Vagina (tissue), 2 donors: ENCODE results near the gene SMAP1.

Experiments
- POLR2A ChIP-seq, 2 donors: fragments of 450-650 bp; IDR thresholded peaks; one replicate each; pipeline ENCODE4 v1.6.1; 2017; ENCODE audit warnings: antibody characterized with exemption in 2 of 2, mild to moderate bottlenecking in 2 of 2, moderate library complexity in 2 of 2
- POLR2AphosphoS5 ChIP-seq, 2 donors: sonication (generic); formaldehyde crosslinking; IDR thresholded peaks; one replicate each; pipeline ENCODE4 v1.9.0; 2017; ENCODE audit warnings: antibody characterized with exemption in 2 of 2, mild to moderate bottlenecking in 2 of 2, low read depth in 1 of 2; ENCODE audit not compliant: insufficient read depth in 1 of 2
- TF ChIP-seq, protein P1 (sequence below), 3 experiments: fragments of 450-650 bp in 2 of 3; fragments of 200-600 bp in 1 of 3; sonication (generic) in 1 of 3; IDR thresholded peaks; one replicate each; pipeline ENCODE4 v1.5.1; 2017 to 2019; ENCODE audit warnings: antibody characterized with exemption in 3 of 3, mild to moderate bottlenecking in 2 of 3, moderate library complexity in 2 of 3

DNA sequence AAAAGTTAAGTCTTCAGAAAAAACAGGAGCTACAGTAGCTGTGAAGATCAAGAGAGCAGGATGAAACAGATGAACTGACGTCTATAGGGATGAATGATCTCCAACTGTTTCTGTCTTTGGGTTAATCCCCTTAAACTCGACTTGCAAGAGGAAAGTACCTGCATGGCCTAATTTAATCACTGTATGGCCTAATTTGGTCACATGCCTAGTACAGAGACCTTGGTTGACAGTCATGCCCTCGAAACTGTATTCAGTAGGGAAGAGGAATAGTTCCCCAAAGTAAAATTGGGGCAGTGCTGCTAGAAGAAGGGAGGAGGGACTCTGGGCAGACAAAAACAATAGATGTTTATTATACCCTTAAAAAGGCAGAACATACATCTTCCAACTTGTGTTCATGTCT, 10.0 kb upstream of the SMAP1 start:
- TF ChIP-seq, protein P1, sequence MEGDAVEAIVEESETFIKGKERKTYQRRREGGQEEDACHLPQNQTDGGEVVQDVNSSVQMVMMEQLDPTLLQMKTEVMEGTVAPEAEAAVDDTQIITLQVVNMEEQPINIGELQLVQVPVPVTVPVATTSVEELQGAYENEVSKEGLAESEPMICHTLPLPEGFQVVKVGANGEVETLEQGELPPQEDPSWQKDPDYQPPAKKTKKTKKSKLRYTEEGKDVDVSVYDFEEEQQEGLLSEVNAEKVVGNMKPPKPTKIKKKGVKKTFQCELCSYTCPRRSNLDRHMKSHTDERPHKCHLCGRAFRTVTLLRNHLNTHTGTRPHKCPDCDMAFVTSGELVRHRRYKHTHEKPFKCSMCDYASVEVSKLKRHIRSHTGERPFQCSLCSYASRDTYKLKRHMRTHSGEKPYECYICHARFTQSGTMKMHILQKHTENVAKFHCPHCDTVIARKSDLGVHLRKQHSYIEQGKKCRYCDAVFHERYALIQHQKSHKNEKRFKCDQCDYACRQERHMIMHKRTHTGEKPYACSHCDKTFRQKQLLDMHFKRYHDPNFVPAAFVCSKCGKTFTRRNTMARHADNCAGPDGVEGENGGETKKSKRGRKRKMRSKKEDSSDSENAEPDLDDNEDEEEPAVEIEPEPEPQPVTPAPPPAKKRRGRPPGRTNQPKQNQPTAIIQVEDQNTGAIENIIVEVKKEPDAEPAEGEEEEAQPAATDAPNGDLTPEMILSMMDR (IDR thresholded peaks at IDR 0.05) = no peak
- TF ChIP-seq POLR2A (IDR thresholded peaks at IDR 0.05) (no peak), POLR2AphosphoS5 (IDR thresholded peaks at IDR 0.05; ENCODE audit: insufficient read depth in 1 of 2, low read depth in 1 of 2) (no peak)
